NCI-H1417 treated with DMSO at 0.1 percent for 48 hours (cell line): ENCODE measurements around the gene PDE3B.
"Not testable (repeated sequence)": the region's sequence is repeated elsewhere in the genome, so short reads cannot be mapped to it uniquely, and the experiment has no call there.

ENCODE experiments used
- DNase-seq: peaks from one replicate; lab custom pipeline; 2025; lab: John Stamatoyannopoulos, UW

The PDE3B gene

DNA sequence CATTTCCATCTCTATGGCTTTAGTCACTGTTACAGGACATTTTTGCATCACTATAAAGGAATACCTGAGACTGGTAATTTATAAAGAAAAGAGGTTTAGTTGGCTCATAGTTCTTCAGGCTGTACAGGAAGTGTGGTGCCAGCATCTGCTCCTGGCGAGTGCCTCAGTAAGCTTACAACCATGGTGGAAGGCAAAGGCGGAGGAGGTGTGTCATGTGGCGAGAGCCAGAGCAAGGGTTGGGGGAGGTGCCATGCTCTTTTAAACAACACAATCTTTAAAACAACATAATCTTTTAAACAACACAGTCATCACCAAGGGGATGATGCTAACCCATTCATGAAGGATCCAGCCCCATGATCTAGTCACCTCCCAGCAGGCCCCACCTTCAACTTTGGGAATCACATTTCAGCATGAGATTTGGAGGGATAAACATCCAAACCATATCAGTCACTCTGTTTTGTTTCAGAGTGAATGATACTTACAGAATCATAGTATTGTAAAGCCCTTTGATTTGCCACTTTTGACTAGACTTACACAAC lies 103.3 kb downstream of the PDE3B start:
- DNase-seq = no peak

DNA sequence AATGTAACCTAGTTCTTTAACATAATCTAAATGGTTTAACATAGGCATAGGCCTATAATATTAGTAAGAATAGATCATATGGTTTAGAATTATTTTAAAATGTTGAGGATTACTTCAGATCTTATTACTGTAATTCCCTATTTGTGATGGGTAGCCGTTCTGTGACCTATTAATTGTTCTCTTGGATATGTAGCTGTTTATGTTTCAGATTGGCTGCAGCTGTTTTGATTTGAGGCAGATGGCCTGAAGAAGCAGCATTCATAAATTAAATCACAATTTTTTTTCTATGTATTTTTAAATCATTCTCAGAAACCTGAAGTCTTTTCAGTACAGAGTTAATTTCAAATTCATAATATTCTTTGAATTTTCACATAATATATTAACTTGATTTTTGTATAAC lies 104.5 kb downstream of the PDE3B start:
- no peak for DNase-seq

DNA sequence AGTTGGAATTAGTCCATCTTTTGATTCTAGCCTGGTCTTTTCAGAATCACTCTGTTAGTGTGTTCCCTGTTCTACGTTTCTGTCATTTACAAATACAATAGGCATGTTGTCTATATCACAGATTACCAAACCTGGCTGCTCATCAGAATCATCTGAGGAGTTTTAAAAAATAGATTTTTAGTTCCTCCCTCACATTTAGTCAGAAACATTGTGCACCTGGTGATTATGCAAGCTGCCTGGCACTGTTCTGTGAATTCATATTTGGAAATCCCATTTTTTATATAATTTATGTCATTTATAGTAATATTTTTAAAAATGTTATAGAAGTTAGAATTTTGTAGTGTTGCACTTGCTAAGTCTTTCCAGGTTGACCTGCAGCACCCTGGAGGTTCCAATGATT lies 107.3 kb downstream of the PDE3B start:
- DNase-seq = no peak

DNA sequence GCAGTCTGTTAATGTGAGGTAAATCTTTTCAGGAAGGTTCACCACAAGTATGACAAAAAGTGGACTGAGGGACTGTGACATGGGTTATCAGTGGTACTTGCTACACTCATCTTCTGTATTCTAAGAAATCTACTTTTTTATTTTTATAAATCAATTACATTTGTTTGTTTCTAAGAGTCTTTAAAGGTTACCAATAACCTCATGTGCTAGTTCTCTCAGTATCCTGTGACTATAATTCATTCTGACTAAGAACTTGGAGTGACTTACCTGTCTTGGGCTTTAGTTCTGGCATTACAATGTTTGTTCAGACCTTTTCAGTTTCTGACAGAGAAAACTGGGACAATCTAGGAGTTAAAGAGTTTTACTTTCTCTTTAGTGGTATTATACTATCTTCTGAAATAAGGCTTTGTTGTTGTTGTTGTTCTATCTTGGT lies 108.4 kb downstream of the PDE3B start:
- no peak for DNase-seq

DNA sequence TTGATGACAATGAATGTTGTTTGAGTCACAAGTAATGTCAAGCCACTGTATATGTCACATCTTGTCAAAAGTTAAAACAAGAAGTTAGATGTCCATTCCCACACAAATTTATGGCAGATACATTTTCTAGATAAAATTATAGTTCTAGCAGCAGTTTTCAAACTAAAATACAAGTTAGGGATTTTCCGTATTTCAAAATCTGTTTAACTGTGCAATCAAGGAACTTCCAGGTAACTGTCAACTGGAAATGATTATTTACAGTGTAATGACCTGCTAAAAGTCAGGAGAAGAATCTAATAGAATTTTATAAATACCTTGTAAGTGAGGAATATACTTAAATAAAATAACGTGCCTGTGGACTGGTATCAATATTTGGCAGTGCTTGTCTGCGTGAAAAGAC lies 111.5 kb downstream of the PDE3B start:
- DNase-seq = no peak

DNA sequence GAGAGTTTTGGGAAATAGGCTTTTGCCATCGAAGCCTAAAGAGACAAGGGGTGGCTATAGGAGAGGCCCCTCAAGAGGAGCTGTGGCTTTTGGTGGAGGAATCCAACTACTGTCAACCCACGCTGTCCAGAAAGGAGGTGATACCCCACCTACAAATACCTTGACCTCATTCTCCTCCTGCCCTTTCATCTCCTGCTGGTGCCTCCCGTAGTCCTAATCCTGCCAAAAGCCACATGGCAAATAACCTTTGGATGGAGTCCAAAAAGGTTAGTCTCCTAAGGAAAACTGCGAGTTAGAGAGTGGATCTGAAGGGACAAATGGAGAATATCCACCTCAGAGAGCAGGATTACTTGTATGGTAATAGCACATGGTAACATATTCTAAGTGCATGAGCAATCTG lies 112.7 kb downstream of the PDE3B start:
- no peak for DNase-seq

DNA sequence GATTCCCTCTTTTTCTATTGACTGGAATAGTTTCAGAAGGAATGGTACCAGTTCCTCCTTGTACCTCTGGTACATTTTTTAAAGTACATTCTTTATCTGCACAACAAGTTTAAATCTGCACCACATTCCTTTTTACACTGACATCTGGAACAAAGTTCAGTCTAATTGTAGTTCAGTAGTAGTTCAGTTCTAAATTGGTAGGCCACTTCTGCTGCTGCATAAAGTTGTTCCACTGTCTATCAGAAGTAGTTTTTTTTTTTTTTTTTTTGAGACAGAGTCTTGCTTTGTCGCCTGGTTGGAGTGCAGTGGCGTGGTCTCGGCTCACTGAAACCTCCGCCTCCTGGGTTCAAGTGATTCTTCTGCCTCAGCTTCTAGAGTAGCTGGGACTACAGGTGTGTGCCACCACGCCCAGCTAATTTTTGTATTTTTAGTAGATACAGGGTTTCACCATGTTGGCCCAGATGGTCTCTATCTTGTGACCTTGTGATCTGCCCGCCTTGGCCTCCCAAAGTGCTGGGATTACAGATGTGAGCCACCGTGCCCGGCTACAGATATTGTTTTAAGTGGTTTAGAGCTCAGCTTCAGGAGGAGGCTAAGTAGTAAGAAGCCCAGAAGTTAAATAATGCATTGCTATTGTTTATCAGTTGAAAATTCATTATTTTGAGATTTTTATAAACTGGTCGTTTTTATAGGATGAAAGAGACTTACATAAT lies 115.9 kb downstream of the PDE3B start:
- DNase-seq = not testable (repeated sequence)

DNA sequence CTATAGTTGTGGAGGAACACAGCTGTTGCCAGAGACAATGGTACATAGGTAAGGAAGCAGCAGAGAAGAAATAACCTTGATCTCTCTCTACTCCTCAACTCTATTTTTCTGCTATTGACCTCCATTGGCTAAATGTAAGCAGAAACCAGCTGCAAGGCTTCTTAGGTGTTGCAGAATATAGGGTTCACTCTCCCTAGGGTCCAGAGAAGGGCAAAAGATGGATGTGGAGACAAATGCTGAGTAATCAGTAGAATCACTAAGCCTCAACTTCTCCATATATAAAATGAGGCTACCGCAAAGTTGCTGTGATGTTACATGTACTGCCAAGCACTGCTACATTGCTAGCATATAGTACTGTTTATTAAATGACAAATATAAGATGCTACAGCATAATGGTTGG lies 120.6 kb downstream of the PDE3B start:
- DNase-seq = no peak

DNA sequence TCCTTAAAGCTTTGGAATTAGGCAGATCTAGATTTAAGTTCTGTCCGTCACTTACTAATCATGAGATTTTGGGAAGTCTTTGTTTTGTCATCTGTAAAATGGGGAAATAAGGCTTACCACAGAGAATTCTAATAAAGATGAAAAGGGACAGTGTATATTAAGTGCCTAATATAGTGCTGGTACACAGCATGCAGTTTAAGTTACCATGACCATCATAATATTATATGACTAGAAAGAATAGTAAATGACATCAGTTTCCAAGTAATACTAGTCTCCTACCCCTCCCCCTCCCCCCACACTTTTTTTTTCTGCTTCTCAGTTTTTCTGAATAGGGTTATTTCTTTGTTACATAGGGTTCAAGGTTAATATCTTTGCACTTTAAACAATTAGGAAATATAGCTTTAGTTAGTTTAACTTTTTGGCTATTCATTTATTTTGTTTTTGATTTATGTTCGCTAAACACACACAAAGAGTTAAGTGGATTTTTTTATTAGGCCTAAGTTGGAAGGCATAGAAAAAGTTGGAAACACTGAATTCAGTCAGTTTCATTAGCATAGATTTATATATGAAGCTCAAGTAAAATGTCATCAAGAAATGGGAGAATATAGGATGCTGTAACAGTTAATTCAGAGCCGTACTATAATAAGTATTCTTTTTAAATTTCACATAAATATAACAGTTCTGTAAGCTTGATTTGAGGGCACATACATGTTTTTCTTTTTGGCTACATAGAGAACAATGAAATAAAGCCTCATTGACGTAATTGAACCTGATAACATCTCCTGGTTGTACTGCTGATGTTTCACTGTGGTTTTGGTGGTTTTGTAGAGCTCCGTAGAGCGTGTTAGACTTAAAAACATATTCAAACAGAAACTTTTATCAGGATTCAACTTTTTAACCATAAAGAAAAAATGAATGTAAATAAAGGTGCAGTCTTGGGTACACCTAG lies 121.2 kb downstream of the PDE3B start:
- no peak for DNase-seq

DNA sequence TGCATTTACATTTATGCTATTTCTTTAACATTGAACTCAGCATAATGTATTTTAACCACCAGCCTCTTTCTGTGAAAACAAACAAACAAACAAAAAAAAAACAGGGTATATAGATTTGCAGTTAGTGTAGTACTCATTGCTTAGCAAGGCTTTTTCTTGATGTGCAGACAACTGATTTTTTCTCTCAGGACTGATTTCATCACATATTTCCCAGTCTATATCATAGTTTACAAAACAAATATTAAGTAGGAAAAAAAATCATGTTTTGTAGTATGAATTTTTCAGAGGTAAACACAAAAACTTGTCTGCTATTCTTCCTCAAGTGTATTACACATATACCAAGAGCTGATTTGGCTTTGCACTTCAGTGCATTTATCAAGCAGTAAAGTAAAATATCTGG lies 123.0 kb downstream of the PDE3B start:
- DNase-seq = no peak

DNA sequence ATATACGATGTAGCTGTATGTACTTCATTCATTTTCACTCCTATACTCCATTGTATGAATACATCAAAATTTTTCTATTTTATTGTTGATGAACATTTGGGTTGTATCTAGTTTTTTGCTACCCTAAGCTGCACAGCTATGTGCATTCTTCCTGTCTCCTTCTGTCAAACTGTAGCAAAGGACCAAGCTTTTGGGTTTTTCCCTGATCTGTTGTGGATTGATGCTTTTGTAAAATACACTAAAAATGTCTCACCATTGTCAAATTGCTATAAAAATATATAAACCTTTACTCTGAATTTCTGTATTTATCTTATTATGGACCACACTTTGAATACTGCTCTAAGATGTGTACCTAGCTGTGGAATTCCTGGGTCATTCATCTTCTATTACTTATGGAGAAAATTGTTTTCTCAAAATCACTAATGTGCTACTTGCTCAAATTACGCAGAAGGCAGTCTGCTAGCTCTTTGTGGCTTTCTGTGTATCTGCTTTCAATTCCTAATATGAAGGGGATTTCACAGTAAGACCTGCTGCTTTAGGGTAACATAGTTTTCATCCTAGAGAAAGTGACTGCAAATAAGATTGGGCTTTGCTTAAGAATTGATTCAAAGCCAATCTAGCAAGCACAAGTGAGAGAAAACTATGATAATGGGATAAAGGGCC lies 125.1 kb downstream of the PDE3B start:
- no peak for DNase-seq

DNA sequence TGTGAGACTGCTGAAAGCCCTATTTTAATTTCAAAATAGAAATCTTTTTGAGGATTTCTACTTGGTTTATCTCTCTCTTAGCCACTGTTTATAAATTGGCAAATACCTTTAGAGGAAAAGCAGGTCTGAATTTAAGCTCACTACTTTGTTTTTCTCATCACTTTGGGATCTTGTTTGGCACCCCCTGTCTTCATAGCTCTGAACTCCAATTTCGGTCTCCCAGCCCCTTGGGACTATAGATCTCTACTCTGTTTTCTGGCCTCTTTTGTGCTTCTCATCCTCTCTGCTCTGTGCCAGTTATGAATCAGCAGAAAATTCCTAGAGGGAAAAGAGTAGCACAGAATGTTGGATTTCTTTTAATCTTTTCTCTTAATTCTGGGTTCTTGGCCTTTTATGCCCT lies 130.2 kb downstream of the PDE3B start:
- no peak for DNase-seq

DNA sequence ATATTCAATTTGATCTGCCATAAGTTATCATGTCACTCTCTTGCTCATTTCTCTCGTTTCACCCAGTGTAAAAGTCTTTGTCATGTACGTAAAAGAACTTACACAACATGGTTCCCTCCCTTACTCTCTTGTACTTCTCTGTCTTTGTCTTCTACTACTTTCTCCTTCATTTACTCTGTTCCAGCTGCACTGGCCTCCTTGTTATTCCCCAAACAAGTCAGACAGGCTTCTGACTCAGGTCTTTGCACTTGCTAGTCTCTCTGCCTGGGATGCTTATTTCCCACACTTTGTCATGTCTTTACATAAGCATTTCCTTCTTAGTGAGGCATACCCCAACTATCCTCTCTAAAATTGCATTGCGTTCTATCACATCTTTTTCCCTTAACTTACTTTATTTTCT lies 131.1 kb downstream of the PDE3B start:
- no peak for DNase-seq

DNA sequence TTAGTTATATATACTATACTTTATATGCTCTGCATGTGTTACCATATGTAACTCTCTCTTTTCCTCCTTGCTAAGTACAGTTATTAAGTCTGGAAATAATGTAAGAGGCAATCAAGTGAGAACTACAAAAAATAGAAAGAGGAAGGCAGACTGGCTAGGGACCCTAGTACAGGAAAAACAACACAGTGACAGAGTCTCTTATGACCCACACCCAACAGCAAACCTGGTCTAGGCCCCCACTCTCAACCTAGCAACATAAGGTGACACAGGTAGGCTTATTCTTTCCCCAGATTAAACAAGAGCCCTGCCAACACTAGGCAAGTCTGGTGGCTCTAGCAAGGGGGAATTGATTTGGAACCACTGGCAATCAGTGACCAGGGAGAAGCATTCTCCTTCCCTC lies 132.3 kb downstream of the PDE3B start:
- no peak for DNase-seq

DNA sequence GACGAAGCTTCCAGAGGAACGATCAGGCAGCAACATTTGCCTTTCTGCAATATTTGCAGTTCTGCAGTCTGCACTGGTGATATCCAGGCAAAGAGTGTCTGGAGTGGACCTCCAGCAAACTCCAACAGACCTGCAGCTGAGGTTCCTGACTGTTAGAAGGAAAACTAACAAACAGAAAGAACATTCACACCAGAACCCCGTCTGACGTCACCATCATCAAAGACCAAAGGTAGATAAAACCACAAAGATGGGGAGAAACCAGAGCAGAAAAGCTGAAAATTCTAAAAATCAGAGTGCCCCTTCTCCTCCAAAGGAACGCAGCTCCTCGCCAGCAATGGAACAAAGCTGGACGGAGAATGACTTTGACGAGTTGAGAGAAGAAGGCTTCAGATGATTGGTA lies 134.9 kb downstream of the PDE3B start:
- DNase-seq = not testable (repeated sequence)

DNA sequence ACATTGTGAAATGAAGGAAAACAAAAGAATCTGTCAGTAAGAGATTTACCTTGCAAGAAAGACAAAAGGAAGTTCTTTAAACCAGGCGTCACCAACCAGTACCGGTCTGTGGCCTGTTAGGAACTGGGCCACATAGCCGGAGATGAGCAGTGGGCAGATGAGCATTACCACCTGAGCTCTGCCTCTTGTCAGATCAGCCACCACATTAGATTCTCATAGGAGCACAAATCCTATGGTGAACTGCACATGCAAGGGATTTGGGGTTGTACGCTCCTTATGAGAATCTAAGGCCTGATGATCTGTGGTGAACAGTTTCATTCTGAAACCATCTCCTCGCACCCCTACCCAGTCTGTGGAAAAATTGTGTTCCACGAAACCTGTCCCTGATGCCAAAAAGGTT lies 140.2 kb downstream of the PDE3B start:
- DNase-seq = no peak

DNA sequence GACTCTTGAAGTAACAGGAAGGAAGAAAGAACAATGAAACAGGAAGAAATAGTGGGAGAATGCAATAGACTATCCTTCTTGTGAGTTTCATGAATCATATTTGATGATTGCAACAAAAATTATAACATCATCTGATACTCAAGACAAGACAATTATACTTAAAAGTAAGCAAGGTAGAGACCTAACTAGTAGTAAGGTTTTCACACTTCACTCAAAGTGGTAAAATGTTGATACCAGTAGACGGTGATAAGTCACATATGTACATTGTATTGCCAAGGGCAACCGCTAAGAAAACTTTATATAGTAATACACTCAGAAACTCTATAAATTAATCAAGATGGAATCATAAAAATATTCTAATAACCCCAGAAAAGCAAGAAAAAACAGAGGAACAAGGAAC lies 140.6 kb downstream of the PDE3B start:
- no peak for DNase-seq

DNA sequence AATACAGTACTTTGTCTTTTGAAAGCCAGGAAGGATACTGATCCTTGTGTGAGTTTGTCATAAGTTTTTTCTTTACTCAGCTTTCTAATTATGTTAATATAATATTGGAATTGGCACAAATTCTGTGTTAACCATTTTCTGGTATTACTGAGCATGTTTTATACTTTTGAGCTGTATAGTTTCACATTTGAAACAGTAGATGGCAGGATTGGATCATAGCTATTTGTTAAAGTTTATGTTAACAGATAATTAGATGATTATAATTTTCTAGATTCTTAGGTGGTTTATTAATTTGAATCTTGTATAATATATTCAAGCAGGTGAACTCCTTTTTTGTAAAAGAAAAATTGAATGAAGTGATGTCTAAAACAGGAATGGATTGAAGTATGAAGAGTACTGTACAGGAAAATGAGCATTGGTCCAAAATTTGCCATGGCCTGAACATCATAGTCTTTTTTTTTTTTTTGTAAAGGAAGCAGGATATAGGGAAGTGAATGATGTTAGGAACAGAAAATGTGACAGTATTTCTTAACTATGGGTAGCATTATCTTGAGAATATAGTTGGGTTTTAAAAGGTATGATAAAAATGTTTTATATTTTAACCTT lies 146.4 kb downstream of the PDE3B start:
- no peak for DNase-seq

DNA sequence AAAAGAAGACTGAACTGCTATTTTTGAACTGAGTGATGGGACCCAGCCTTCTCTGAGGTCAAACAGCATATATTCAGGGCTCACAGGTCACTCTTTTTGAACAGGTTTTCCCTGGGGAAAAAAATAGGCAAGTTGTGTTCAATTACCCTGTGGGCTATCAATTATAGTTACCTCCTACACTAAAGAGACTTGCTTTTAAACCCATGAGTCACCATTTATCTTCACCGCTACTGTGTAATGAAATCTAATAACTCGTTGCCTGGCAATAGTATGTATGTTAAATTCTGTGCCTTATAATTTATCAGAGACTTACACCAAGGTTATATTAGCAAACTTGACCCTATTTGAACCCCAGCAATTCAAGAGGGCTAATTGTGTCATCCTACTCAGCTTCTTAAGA lies 149.9 kb downstream of the PDE3B start:
- no peak for DNase-seq

DNA sequence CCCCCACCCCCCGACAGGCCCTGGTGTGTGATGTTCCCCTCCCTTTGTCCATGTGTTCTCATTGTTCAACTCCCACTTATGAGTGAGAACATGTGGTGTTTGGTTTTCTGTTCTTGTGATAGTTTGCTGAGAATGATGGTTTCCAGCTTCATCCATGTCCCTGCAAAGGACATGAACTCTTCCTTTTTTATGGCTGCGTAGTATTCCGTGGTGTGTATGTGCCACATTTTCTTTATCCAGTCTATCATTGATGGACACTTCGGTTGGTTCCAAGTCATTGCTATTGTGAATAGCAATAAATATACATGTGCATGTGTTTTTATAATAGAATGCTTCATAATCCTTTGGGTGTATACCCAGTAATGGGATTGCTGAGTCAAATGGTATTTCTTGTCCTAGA lies 152.4 kb downstream of the PDE3B start:
- DNase-seq = not testable (repeated sequence)

DNA sequence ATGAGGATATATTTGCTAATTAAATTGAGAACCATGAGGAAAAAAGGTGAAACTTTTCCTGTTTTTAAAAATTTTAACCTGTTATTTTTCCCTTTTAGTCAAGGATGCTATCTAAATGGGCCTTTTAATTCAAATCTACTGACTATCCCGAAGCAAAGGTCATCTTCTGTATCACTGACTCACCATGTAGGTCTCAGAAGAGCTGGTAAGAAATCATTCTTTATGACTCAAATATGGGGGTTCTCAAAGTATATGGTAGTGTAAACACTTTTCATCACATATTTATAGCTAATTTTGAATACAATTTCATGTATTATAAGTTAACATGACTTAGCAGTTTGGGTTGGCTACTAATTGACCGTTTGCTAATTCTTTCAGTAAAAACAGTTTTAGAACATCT lies 160.2 kb downstream of the PDE3B start:
- DNase-seq = no peak

DNA sequence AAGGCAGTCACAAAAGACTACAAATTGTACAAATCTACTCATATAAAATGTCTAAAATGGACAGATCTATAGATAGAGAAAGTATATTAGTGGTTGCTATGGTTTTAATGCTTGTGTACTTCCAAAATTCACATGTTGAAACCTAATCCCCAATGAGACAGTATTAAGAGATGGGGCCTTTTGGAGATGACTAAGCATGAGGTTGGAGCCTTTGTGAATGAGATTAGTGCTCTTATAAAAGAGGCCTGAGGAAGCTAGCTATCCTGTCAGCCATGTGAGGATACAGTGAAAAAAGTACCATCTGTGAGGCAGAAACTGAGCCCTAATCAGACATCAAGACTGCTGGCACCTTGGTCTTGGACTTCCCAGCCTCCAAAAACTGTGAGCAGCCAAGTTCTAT lies 165.9 kb downstream of the PDE3B start:
- no peak for DNase-seq
